H1 (cell line): ENCODE results near the gene OR4F6.
"Not testable (repeated sequence)": the region's sequence is repeated elsewhere in the genome, so short reads cannot be mapped to it uniquely, and the experiment has no call there.

ENCODE experiments used
- BRCA1 ChIP-seq: IDR thresholded peaks from 2 replicates; pipeline ENCODE4 v1.6.1; 2012; ENCODE audit warnings: low read depth, low read length, improper control_type of control experiment
- CTCF ChIP-seq, 3 experiments: IDR thresholded peaks; 1 replicate in 2 of 3; 2 replicates in 1 of 3; pipeline versions ENCODE4 v1.5.1 to v1.6.1; 2011; ENCODE audit warnings: low read length in 3 of 3, mild to moderate bottlenecking in 3 of 3, inconsistent platforms in 2 of 3, low read depth in 1 of 3, moderate library complexity in 1 of 3; ENCODE audit not compliant: insufficient read depth in 1 of 3; ENCODE audit errors: control extremely low read depth in 1 of 3
- MAX ChIP-seq: IDR thresholded peaks from 2 replicates; pipeline ENCODE4 v1.6.1; 2012; ENCODE audit warnings: inconsistent platforms
- POLR2A ChIP-seq, 2 experiments: IDR thresholded peaks; 1 replicate in 1 of 2; 2 replicates in 1 of 2; pipeline ENCODE4 v1.6.1; 2011; ENCODE audit warnings: low read depth in 2 of 2, low read length in 2 of 2, mild to moderate bottlenecking in 2 of 2; ENCODE audit errors: control extremely low read depth in 1 of 2
- RAD21 ChIP-seq, 2 experiments: IDR thresholded peaks in 1 of 2; conservative IDR thresholded peaks in 1 of 2; 2 replicates each; pipeline ENCODE4 v1.6.1; 2011; ENCODE audit warnings: low read depth in 2 of 2, low read length in 2 of 2, improper control_type of control experiment in 1 of 2, inconsistent platforms in 1 of 2, mild to moderate bottlenecking in 1 of 2, moderate library complexity in 1 of 2
- SRF ChIP-seq: IDR thresholded peaks from 2 replicates; pipeline ENCODE4 v1.6.1; 2011; ENCODE audit warnings: mild to moderate bottlenecking, low read depth, low read length, moderate library complexity
- YY1 ChIP-seq: IDR thresholded peaks from 2 replicates; pipeline ENCODE4 v1.6.1; 2011; ENCODE audit warnings: low read depth, mild to moderate bottlenecking, low read length

GRCh38 chr15:101765340-101765671, 38.0 kb upstream of the OR4F6 start:
- not testable (repeated sequence) for TF ChIP-seq POLR2A (IDR thresholded peaks at IDR 0.05; ENCODE audit: control extremely low read depth in 1 of 2, low read depth in 2 of 2, low read length in 2 of 2); RAD21 (IDR thresholded peaks at IDR 0.05 in 1 of 2, conservative IDR thresholded peaks at IDR 0.05 in 1 of 2; ENCODE audit: low read depth in 2 of 2, low read length in 2 of 2); CTCF (IDR thresholded peaks at IDR 0.05; ENCODE audit: control extremely low read depth in 1 of 3, insufficient read depth in 1 of 3, low read depth in 1 of 3, low read length in 3 of 3); YY1; SRF; MAX; BRCA1
